ENCODE results near the gene ZNF630.
"Not testable (repeated sequence)": the region's sequence is repeated elsewhere in the genome, so short reads cannot be mapped to it uniquely, and the experiment has no call there.

Gene ZNF630

GRCh38 chrX:48071064-48071985 is at the start of gene ZNF630:
TSS of gene ZNF630 (minus strand) at chrX:48071640. CDS start at chrX:48066886, 4,754 bp downstream.
- FAIRE-seq, result peak; percentile 69

GRCh38 chrX:48107717-48108116 is 36.3 kb upstream of the ZNF630 start:
- no peak for FAIRE-seq

- no peak for FAIRE-seq
Measured at GRCh38 chrX:48102874-48103374, 31.5 kb upstream of the ZNF630 start.

- FAIRE-seq, result no peak
Measured at GRCh38 chrX:48101443-48101842, 30.0 kb upstream of the ZNF630 start.

- not testable (repeated sequence) for FAIRE-seq
Measured at GRCh38 chrX:48092558-48092957, 21.1 kb upstream of the ZNF630 start.

GRCh38 chrX:48090123-48090522 is 18.7 kb upstream of the ZNF630 start:
- FAIRE-seq, result no peak

- FAIRE-seq, result no peak
Measured at GRCh38 chrX:48086082-48086481, 14.6 kb upstream of the ZNF630 start.

GRCh38 chrX:48083706-48084105 is 12.3 kb upstream of the ZNF630 start:
- FAIRE-seq, result no peak

GRCh38 chrX:48083212-48083611 is 11.8 kb upstream of the ZNF630 start:
- peak; percentile 61 for FAIRE-seq

GRCh38 chrX:48076343-48076742 is 4.9 kb upstream of the ZNF630 start:
- no peak for FAIRE-seq

GRCh38 chrX:48071986-48072605 is 656 bp upstream of the ZNF630 start:
- FAIRE-seq, result peak; percentile 49

GRCh38 chrX:48068096-48068887 is 3.1 kb downstream of the ZNF630 start:
- FAIRE-seq, result no peak

- no peak for FAIRE-seq
Measured at GRCh38 chrX:48064261-48064660, 7.2 kb downstream of the ZNF630 start.

- no peak for FAIRE-seq
Measured at GRCh38 chrX:48059296-48059639, 12.2 kb downstream of the ZNF630 start.

- FAIRE-seq, result no peak
Measured at GRCh38 chrX:48058621-48059295, 12.7 kb downstream of the ZNF630 start.

GRCh38 chrX:48046846-48047245 is 24.6 kb downstream of the ZNF630 start:
- no peak for FAIRE-seq

GRCh38 chrX:48045410-48046311 is 25.8 kb downstream of the ZNF630 start:
- FAIRE-seq, result no peak

GRCh38 chrX:48043056-48043455 is 28.4 kb downstream of the ZNF630 start:
- FAIRE-seq, result no peak

GRCh38 chrX:48035891-48036290 is 35.5 kb downstream of the ZNF630 start:
- FAIRE-seq, result no peak

- peak; percentile 88 for FAIRE-seq
Measured at GRCh38 chrX:48030641-48031173, 40.7 kb downstream of the ZNF630 start.

- no peak for FAIRE-seq
Measured at GRCh38 chrX:48030237-48030636, 41.2 kb downstream of the ZNF630 start.
